Astrocyte of the spinal cord (primary cell): ENCODE results near the gene PLXDC2.

ENCODE experiments used
- DNase-seq: peaks from one replicate; pipeline ENCODE4 v3.0.0; 2011; ENCODE audit warnings: low read depth, low spot score
- H3K4me3 ChIP-seq: 2 replicates; pipeline ENCODE4 v1.5.1; 2011; ENCODE audit warnings: low read depth, mild to moderate bottlenecking, low read length, moderate library complexity
- in situ Hi-C: cut with HindIII; loops from 2 replicates; pipeline ENCODE4 v1.10.0; 2017; ENCODE audit warnings: low sequenced_read_pairs
- TF ChIP-seq, protein P1 (sequence below): IDR thresholded peaks from 2 replicates; pipeline ENCODE4 v1.5.1; 2012; ENCODE audit warnings: low read depth, mild to moderate bottlenecking, low read length, inconsistent platforms

Gene PLXDC2

DNA sequence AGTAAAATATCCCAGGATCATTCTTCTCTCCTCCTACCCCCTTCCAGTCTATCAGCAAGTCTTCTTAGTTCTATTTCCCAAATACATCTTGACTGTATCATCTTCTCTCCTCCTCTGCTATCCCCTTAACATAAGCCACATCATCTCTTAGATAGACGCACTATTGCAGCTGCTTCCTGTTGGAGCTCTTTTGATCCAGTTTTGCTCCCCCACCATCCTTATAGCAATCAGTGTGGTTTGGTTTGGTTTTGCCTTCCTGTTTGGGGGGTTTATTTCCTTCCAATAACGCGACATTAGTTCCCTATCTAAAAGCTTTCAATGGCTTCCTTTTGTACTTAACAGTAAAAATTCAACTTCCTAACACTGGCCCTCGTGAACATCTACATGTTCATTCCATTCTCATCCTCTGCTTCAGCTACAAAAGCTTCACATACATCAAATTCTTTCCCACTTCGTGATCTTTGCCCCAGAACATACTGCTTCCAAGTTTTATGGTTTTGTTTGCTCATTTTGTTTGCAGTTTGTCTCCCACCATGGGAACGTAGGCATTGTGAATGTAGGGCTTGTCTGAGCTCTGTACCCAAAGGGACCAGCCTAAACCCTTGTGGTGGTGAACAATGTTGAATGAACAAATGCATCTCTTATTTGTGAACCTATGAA, 33.7 kb upstream of the PLXDC2 start:
- TF ChIP-seq, protein P1, sequence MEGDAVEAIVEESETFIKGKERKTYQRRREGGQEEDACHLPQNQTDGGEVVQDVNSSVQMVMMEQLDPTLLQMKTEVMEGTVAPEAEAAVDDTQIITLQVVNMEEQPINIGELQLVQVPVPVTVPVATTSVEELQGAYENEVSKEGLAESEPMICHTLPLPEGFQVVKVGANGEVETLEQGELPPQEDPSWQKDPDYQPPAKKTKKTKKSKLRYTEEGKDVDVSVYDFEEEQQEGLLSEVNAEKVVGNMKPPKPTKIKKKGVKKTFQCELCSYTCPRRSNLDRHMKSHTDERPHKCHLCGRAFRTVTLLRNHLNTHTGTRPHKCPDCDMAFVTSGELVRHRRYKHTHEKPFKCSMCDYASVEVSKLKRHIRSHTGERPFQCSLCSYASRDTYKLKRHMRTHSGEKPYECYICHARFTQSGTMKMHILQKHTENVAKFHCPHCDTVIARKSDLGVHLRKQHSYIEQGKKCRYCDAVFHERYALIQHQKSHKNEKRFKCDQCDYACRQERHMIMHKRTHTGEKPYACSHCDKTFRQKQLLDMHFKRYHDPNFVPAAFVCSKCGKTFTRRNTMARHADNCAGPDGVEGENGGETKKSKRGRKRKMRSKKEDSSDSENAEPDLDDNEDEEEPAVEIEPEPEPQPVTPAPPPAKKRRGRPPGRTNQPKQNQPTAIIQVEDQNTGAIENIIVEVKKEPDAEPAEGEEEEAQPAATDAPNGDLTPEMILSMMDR, result no peak
- no peak for DNase-seq
- H3K4me3 ChIP-seq, result no peak overlapping the region
- in situ Hi-C loops, result no loop called here

DNA sequence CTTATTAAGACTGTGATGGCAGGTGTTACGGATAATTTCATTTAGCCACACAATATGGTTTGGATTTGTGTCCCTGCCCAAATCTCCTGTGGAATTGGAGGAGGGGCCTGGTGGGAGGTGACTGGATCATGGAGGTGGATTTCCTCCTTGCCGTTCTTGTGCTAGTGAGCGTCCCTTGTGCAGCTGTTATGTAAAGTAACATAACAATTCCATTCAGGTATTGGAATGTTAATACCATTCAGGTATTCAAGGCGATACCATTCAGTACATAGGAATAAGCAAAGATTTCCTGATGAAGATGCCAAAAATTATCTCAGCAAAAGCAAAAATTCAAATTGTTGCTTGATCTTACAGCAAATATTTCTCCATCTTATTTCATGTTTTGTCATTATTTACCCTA, 32.5 kb upstream of the PLXDC2 start:
- no peak overlapping the region for H3K4me3 ChIP-seq
- in situ Hi-C loops, result no loop called here
- TF ChIP-seq, protein P1, result no peak

DNA sequence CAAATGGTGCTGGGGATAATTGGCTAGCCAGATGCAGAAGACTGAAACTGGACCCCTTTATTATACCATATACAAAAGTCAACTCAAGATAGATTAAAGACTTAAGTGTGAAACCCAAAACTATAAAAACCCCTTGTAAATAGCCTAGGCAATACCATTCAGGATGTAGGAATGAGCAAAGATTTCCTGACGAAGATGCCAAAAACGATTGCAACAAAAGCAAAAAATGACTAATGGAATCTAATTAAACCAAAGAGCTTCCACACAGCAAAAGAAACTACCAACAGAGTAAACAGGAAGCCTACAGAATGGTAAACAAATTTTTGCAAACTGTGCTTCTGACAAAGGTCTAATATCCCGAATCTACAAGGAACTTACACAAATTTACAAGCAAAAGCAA, 30.9 kb upstream of the PLXDC2 start:
- TF ChIP-seq, protein P1, result no peak
- no peak for DNase-seq
- in situ Hi-C loops, result no loop called here
- no peak overlapping the region for H3K4me3 ChIP-seq

More for the DNA sequence above, 32.5 kb upstream of the PLXDC2 start:
- DNase-seq, result no peak

DNA sequence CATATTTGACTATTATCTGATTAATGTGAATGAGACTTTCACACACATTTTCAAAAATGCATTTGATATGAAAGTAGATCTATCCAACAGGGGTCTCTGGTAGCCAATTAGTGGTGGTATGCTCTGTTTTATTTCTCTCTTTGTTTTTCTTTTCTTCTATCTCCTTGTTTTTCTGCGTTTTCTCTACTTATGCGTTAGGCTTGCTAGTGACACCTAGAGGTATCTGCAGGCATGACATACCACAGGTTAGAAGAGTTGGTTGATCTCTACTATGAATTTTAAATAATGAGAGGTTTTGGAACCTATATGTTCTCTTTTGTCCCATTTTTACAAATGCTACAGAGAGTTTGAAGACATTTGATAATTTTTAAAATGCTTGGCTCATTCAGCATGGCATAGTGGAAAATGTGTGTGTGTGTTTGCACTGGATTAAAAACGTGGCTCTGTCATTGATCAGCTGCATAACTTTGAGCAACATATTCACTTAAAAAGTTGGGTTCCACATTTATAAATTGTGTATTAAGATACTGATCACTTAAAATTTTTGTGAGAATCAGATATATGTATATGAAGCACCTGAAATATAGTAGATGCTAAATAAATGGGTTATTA, 28.1 kb upstream of the PLXDC2 start:
- in situ Hi-C loops, result no loop called here
- H3K4me3 ChIP-seq, result no peak overlapping the region
- peak; percentile 75 for DNase-seq
- TF ChIP-seq, protein P1, result peak; percentile 92

DNA sequence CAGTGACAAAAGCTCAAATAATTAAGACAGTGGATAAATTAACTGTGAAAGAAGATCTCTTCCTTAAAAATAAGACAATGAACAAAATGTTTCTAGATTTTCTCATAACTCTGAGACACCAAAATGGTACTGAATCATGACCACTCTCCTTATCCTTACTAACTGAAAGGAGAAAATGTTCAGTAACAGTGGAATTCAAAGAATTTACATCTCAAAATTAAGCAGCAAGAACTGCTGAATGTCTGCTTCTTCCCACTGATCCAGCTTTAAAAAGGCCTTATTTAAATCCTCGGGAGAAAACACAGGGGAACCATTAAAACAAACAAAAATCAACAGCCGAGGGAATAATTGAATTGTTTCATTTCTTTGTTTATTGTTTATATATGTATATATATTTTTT, 27.3 kb upstream of the PLXDC2 start:
- TF ChIP-seq, protein P1, result no peak
- in situ Hi-C loops, result no loop called here
- DNase-seq, result no peak
- no peak overlapping the region for H3K4me3 ChIP-seq

DNA sequence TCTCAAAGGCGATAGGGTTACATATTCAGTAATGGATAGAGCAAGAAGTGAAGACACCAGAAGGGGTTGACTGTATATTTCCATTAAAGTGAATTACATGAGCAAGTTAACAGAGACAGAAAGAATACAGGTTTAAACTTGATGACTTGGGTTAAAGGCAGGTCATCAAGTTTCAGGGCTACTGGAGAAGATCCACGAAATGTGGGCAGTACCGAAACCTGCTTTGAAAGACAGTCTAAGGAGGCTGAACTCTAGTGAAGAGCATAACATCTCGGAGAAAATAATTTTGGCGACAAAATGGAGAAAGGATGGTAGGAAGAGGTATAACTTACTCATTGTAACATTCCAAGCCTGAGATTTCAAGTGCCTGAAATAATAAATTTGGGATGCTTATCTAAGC, 26.6 kb upstream of the PLXDC2 start:
- H3K4me3 ChIP-seq, result no peak overlapping the region
- TF ChIP-seq, protein P1, result no peak
- no peak for DNase-seq
- in situ Hi-C loops, result no loop called here
